Hepatocyte (in vitro differentiated cells): ENCODE data around the gene ZNF484. TPM values are rescaled to one million over a fixed set of nuclear protein-coding genes. Genes with fewer than 3 reads are reported as not detected.
"Not testable (repeated sequence)": the region's sequence is repeated elsewhere in the genome, so short reads cannot be mapped to it uniquely, and the experiment has no call there.

ENCODE experiments used
- DNase-seq: peaks from one replicate; pipeline ENCODE4 v3.0.0-alpha.2; 2016; ENCODE audit warnings: low spot score
- H2AFZ ChIP-seq: fragments of 200-600 bp; sonication (generic); 2 replicates; pipeline ENCODE4 v1.6.0; 2016; ENCODE audit warnings: antibody characterized with exemption, mild to moderate bottlenecking
- H3K27ac ChIP-seq: fragments of 200-600 bp; sonication (generic); 2 replicates; pipeline ENCODE4 v1.5.1; 2016; ENCODE audit warnings: mild to moderate bottlenecking
- H3K27me3 ChIP-seq: fragments of 200-600 bp; sonication (generic); 2 replicates; pipeline ENCODE4 v1.6.1; 2016
- H3K36me3 ChIP-seq: fragments of 200-600 bp; sonication (generic); replicated peaks from 2 replicates; pipeline ENCODE4 v1.5.1; 2016; ENCODE audit warnings: low read depth; ENCODE audit not compliant: insufficient read depth
- H3K4me1 ChIP-seq: fragments of 200-600 bp; sonication (generic); 2 replicates; pipeline ENCODE4 v1.5.1; 2016; ENCODE audit warnings: mild to moderate bottlenecking, moderate library complexity; ENCODE audit not compliant: insufficient read depth
- H3K4me2 ChIP-seq: fragments of 200-600 bp; sonication (generic); 2 replicates; pipeline ENCODE4 v1.6.0; 2016
- H3K4me3 ChIP-seq: fragments of 200-600 bp; sonication (generic); 2 replicates; pipeline ENCODE4 v1.5.1; 2016; ENCODE audit warnings: mild to moderate bottlenecking
- H3K79me2 ChIP-seq: fragments of 200-600 bp; sonication (generic); 2 replicates; pipeline ENCODE4 v1.6.0; 2017; ENCODE audit warnings: mild to moderate bottlenecking
- H3K9me2 ChIP-seq: fragments of 200-600 bp; sonication (generic); replicated peaks from 2 replicates; pipeline ENCODE4 v1.6.0; 2017; ENCODE audit warnings: mild to moderate bottlenecking; ENCODE audit not compliant: insufficient read depth
- H3K9me3 ChIP-seq: fragments of 200-600 bp; sonication (generic); 2 replicates; pipeline ENCODE4 v1.5.1; 2016; ENCODE audit warnings: low read depth, mild to moderate bottlenecking
- H4K20me1 ChIP-seq: fragments of 200-600 bp; sonication (generic); 2 replicates; pipeline ENCODE4 v1.6.0; 2016; ENCODE audit warnings: mild to moderate bottlenecking; ENCODE audit not compliant: insufficient read depth, poor library complexity, severe bottlenecking
- CTCF ChIP-seq: fragments of 200-600 bp; sonication (generic); IDR thresholded peaks from 2 replicates; pipeline ENCODE4 v1.5.1; 2016; ENCODE audit warnings: antibody characterized with exemption, mild to moderate bottlenecking; ENCODE audit not compliant: poor library complexity
- EZH2 ChIP-seq: fragments of 200-600 bp; sonication (generic); IDR thresholded peaks from 2 replicates; pipeline ENCODE4 v1.6.1; 2016; ENCODE audit warnings: antibody characterized with exemption, mild to moderate bottlenecking, borderline replicate concordance
- EZH2phosphoT487 ChIP-seq: fragments of 200-600 bp; sonication (generic); IDR thresholded peaks from one replicate; pipeline ENCODE4 v1.6.1; 2018; ENCODE audit warnings: antibody characterized with exemption, mild to moderate bottlenecking, low read depth, moderate library complexity; ENCODE audit not compliant: unreplicated experiment, severe bottlenecking
- WGBS: methylation state at CpG from one replicate; pipeline ENCODE4 v1.1.6; 2016; ENCODE audit warnings: low lambda C conversion rate; ENCODE audit errors: missing lambda C conversion rate; 5-methylcytosine and 5-hydroxymethylcytosine counted together
- polyA plus RNA-seq: library from polyadenylated mRNA; unstranded; fragments of >200 nt; fragmentation: Nextera tagmentation; extraction: Ambion mirVana; gene quantifications from 2 replicates; pipeline ENCODE4 v1.2.1, GENCODE V29; 2016
- total RNA-seq: library from RNA; depleted of rRNA; stranded (reverse); fragments of >200 nt; gene quantifications from 2 replicates; pipeline ENCODE4 v1.2.3, GENCODE V29; 2014

The ZNF484 gene
- total and polyA plus RNA-seq, 2 experiments from 2014 or later: 1.6 to 10.3 TPM

- Histone ChIP-seq H3K27ac (peak overlapping the region; percentile 21), H3K27me3 (no peaks in the 10 kb centered on the region), H3K4me3 (no peak overlapping the region), H3K79me2 (no peaks in the 10 kb centered on the region), H3K9me3 (no peaks in the 10 kb centered on the region), H3K36me3 (no peaks in the 10 kb centered on the region), H3K9me2 (no peaks in the 10 kb centered on the region), H2AFZ (no peak overlapping the region), H4K20me1 (no peaks in the 10 kb centered on the region), H3K4me1 (no peaks in the 10 kb centered on the region), H3K4me2 (peak overlapping the region; percentile 9)
- DNase-seq: peak; percentile 25
- TF ChIP-seq EZH2 (no peak), EZH2phosphoT487 (no peak), CTCF (no peak)
- WGBS: 56% methylated on average over 11 of the region's 11 CpGs
Measured at GRCh38 chr9:92911511-92912475, 34.0 kb upstream of the ZNF484 start.

GRCh38 chr9:92905137-92905536 is 27.3 kb upstream of the ZNF484 start:
- not testable (repeated sequence) for H3K9me2 ChIP-seq, H3K79me2 ChIP-seq, H3K27me3 ChIP-seq, H3K36me3 ChIP-seq, H3K27ac ChIP-seq, DNase-seq, H4K20me1 ChIP-seq, H3K4me1 ChIP-seq, H3K4me3 ChIP-seq, H3K9me3 ChIP-seq
- Histone ChIP-seq H2AFZ (peak overlapping the region; percentile 45), H3K4me2 (peak overlapping the region; percentile 62)
- 55% methylated on average over 6 of the region's 6 CpGs for WGBS

GRCh38 chr9:92897323-92897722 is 19.5 kb upstream of the ZNF484 start:
- no peaks in the 10 kb centered on the region for H3K79me2 ChIP-seq
- no peaks in the 10 kb centered on the region for H3K9me3 ChIP-seq
- H3K36me3 ChIP-seq: no peaks in the 10 kb centered on the region
- H3K4me3 ChIP-seq: no peak overlapping the region
- no peak for DNase-seq
- H3K4me1 ChIP-seq: peaks cover 3% of the 10 kb centered on the region
- WGBS: 96% methylated on average over 3 of the region's 3 CpGs
- no peak overlapping the region for H3K4me2 ChIP-seq
- no peak overlapping the region for H3K27ac ChIP-seq
- no peak for TF ChIP-seq EZH2
- TF ChIP-seq EZH2phosphoT487: no peak
- TF ChIP-seq CTCF: no peak
- no peak overlapping the region for H2AFZ ChIP-seq
- no peaks in the 10 kb centered on the region for H4K20me1 ChIP-seq
- no peaks in the 10 kb centered on the region for H3K27me3 ChIP-seq
- no peaks in the 10 kb centered on the region for H3K9me2 ChIP-seq

- DNase-seq: no peak
- Histone ChIP-seq H3K9me2 (no peaks in the 10 kb centered on the region), H3K27ac (no peak overlapping the region), H3K27me3 (no peaks in the 10 kb centered on the region), H2AFZ (no peak overlapping the region), H4K20me1 (no peaks in the 10 kb centered on the region), H3K4me2 (no peak overlapping the region), H3K4me3 (no peak overlapping the region), H3K4me1 (peaks cover 3% of the 10 kb centered on the region), H3K36me3 (no peaks in the 10 kb centered on the region), H3K79me2 (no peaks in the 10 kb centered on the region), H3K9me3 (no peaks in the 10 kb centered on the region)
- 91% methylated on average over 3 of the region's 3 CpGs for WGBS
- TF ChIP-seq EZH2phosphoT487: no peak
- TF ChIP-seq EZH2: no peak
- no peak for TF ChIP-seq CTCF
Measured at GRCh38 chr9:92895812-92896436, 18.1 kb upstream of the ZNF484 start.
